Body of pancreas (tissue), 4 donors: ENCODE data around the gene CDC123.

ENCODE experiments used
- CTCF ChIP-seq, 7 experiments: fragments of 450-650 bp in 4 of 7; fragments of 200-600 bp in 3 of 7; sonication (generic) in 3 of 7; IDR thresholded peaks; one replicate each; pipeline ENCODE4 v1.5.1; 2016 to 2019; ENCODE audit warnings: antibody characterized with exemption in 7 of 7
- POLR2A ChIP-seq, 3 donors: fragments of 450-650 bp; IDR thresholded peaks; one replicate each; pipeline ENCODE4 v1.6.1; 2016; ENCODE audit warnings: antibody characterized with exemption in 3 of 3, mild to moderate bottlenecking in 2 of 3

- no peak for TF ChIP-seq POLR2A (IDR thresholded peaks at IDR 0.05)
- no peak for TF ChIP-seq CTCF (IDR thresholded peaks at IDR 0.05)
These were observed 42.8 kb downstream of the CDC123 start for GRCh38 chr10:12238821-12239220.
